IPS DF 4.7 (cell line): Measurements from ENCODE around the gene TBXT.

Experiments
- DNase-seq: peaks from one replicate; pipeline ENCODE4 v3.0.0-alpha.2; 2013; ENCODE audit warnings: low spot score; ENCODE audit errors: extremely low read depth

Gene TBXT

DNA sequence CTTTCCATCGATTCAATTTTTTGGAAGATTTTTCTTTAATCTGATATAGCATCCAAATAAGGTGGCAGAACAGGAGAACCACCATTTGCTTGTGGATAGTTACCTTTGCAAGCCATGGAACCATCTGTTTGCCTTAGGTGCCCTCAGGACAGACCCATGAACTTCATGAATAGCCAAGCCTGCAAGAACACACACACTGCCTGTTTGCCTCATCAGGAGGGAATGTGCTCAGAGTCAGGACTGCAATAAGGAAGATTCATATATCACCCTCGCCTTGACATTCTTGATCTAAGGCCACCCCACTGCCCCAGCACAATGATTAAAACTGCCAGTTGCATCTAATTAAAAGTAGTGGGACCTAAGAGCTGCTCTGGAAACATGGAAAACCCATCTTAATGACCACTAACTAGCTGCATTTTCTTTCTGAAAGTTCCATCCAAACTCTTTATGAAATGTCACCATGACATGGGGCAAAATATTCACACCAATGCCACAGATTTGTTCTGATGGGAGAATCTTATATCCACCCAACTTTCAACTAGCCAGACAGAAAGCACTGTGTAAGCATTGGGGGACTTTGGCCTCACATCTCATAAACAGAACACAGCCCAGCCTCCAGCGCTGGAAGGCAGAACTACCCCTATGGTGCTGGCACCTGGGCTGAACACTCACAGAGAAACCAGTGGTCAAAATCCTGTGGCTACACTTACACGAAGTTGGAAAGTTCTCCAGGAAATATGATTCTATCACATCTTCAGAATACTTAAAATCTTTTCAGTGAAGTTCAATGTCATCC, 48.3 kb downstream of the TBXT start:
- no peak for DNase-seq

DNA sequence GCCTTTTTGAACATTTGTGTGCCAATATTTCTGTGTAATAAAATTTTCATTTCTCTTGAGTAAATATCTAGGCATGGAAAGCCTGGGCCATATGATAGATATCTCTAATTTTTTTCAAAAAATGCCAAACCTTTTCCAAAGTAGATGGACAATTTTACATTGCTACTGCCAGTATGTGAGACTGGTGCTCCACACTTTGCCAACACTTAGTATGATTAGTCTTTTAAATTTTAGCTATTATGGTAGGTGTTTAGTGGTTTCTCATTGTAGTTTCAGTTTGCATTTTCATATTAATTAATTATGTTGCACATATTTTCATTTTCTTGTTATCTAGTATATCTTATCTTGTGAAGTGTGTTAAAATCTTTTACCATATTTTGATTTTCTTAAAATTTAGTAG, 52.0 kb downstream of the TBXT start:
- no peak for DNase-seq

DNA sequence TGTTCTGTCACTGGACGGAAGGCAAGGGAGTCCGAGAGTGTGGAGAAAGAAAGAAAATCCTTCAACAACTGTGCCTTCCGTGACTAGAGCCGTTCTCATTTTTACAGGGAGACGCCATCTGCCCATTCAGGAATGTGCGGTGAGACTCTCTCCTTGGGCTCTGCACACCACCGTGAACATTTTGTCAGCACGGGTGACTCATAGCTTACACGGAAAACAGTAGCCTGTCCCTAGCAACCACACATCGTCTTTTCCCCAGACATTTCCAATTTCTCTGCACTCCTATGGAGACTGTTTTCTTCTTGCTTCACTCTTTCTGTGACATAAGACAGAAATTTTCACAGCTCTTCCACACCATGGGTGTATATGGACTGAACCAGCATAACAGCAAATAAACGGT, 55.1 kb downstream of the TBXT start:
- DNase-seq: no peak

DNA sequence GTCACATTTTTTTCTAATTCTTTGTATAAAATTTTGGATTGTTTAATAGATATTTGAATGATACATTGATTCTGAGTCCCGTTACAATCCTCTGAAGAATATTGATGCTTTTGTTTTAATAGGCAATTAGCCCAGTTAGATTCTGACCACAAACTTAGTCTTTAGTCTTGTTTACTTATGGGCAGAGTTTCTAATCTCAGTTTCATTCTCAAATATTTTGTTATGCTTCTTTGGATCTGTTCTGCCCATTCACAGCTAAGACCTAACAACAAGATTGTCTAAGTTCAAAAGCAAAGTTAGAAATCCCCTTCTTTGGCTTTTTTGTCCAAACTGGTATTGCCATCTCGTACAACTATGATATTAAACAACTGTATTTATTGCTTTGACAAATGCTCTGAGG, 58.0 kb downstream of the TBXT start:
- no peak for DNase-seq
